Ishikawa (cell line): Measurements from ENCODE around the gene SLC35B1.

Experiments
- CEBPB ChIP-seq: IDR thresholded peaks from 2 replicates; pipeline ENCODE4 v1.6.1; 2012
- CREB1 ChIP-seq: IDR thresholded peaks from 2 replicates; pipeline ENCODE4 v1.6.1; 2012; ENCODE audit warnings: low read depth
- EGR1 ChIP-seq: IDR thresholded peaks from 2 replicates; pipeline ENCODE4 v1.6.1; 2012
- EP300 ChIP-seq: IDR thresholded peaks from 2 replicates; pipeline ENCODE4 v1.6.1; 2012; ENCODE audit warnings: borderline replicate concordance
- FOXM1 ChIP-seq: IDR thresholded peaks from 2 replicates; pipeline ENCODE4 v1.6.1; 2012; ENCODE audit warnings: low read depth, borderline replicate concordance
- MAX ChIP-seq: IDR thresholded peaks from 2 replicates; pipeline ENCODE4 v1.6.1; 2012
- NFIC ChIP-seq: IDR thresholded peaks from 2 replicates; pipeline ENCODE4 v1.6.1; 2012
- RAD21 ChIP-seq: IDR thresholded peaks from 2 replicates; pipeline ENCODE4 v1.6.1; 2012; ENCODE audit warnings: low read depth
- TAF1 ChIP-seq: IDR thresholded peaks from 2 replicates; pipeline ENCODE4 v1.6.1; 2012; ENCODE audit warnings: low read depth, mild to moderate bottlenecking
- TCF12 ChIP-seq: IDR thresholded peaks from 2 replicates; pipeline ENCODE4 v1.6.1; 2012; ENCODE audit warnings: low read depth
- TEAD4 ChIP-seq: IDR thresholded peaks from 2 replicates; pipeline ENCODE4 v1.6.1; 2012
- USF1 ChIP-seq: IDR thresholded peaks from 2 replicates; pipeline ENCODE4 v1.6.1; 2012
- YY1 ChIP-seq: IDR thresholded peaks from 2 replicates; pipeline ENCODE4 v1.6.1; 2012; ENCODE audit warnings: low read depth
- ZBTB7A ChIP-seq: IDR thresholded peaks from 2 replicates; pipeline ENCODE4 v1.6.1; 2012; ENCODE audit warnings: low read depth
- TF ChIP-seq, protein P1 (sequence below): IDR thresholded peaks from 2 replicates; pipeline ENCODE4 v1.6.1; 2012; ENCODE audit warnings: low read depth, mild to moderate bottlenecking

The SLC35B1 gene

GRCh38 chr17:49742166-49742638 is 34.4 kb upstream of the SLC35B1 start:
- TF ChIP-seq CREB1 (no peak), MAX (no peak), TCF12 (no peak), USF1 (no peak), YY1 (no peak), RAD21 (no peak), FOXM1 (no peak), NFIC (no peak)
- TF ChIP-seq, protein P1, sequence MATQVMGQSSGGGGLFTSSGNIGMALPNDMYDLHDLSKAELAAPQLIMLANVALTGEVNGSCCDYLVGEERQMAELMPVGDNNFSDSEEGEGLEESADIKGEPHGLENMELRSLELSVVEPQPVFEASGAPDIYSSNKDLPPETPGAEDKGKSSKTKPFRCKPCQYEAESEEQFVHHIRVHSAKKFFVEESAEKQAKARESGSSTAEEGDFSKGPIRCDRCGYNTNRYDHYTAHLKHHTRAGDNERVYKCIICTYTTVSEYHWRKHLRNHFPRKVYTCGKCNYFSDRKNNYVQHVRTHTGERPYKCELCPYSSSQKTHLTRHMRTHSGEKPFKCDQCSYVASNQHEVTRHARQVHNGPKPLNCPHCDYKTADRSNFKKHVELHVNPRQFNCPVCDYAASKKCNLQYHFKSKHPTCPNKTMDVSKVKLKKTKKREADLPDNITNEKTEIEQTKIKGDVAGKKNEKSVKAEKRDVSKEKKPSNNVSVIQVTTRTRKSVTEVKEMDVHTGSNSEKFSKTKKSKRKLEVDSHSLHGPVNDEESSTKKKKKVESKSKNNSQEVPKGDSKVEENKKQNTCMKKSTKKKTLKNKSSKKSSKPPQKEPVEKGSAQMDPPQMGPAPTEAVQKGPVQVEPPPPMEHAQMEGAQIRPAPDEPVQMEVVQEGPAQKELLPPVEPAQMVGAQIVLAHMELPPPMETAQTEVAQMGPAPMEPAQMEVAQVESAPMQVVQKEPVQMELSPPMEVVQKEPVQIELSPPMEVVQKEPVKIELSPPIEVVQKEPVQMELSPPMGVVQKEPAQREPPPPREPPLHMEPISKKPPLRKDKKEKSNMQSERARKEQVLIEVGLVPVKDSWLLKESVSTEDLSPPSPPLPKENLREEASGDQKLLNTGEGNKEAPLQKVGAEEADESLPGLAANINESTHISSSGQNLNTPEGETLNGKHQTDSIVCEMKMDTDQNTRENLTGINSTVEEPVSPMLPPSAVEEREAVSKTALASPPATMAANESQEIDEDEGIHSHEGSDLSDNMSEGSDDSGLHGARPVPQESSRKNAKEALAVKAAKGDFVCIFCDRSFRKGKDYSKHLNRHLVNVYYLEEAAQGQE: no peak

GRCh38 chr17:49741692-49742076 is 33.9 kb upstream of the SLC35B1 start:
- TF ChIP-seq RAD21: no peak
- no peak for TF ChIP-seq MAX
- no peak for TF ChIP-seq NFIC
- no peak for TF ChIP-seq ZBTB7A
- TF ChIP-seq FOXM1: no peak
- no peak for TF ChIP-seq EGR1
- TF ChIP-seq, protein P1: no peak
- TF ChIP-seq CREB1: no peak

DNA sequence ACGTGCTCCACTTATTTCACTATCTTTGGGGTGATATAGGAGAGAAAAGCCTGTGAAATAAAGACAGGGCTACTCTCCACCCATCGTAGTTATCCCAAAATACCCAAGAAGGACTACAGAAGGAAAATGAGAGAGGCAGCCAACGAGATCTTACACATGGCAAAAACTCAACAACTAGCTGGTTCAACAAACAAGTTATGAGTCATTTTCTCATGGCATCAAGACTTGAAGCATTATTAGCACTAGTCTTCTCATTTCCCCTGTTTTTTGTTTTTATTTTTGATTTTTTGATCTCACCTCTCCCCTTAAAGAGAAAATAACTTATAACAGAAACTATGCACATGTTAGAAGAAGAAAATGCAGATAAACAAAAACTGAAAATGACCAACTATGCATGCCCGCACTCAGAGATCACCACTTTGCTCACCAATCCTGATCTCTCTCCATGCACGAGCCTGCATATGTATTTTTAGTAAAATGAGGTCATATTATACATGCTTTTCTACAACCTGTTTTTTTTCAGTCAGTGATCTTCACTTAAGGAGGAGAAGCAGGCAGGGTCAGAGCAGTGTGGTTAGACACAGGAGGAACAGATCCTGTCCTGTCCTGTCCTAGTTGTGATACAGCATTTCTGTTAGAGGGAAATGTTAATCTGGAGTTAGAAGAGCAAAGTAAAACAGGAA is 33.4 kb upstream of the SLC35B1 start:
- TF ChIP-seq TEAD4 (no peak), NFIC (no peak), TAF1 (no peak), YY1 (no peak), CEBPB (no peak), EP300 (no peak), MAX (no peak)

- TF ChIP-seq TAF1: no peak
- TF ChIP-seq, protein P1: no peak
- TF ChIP-seq ZBTB7A: no peak
- TF ChIP-seq YY1: no peak
- TF ChIP-seq TEAD4: no peak
- no peak for TF ChIP-seq CREB1
- no peak for TF ChIP-seq EP300
- TF ChIP-seq USF1: no peak
- no peak for TF ChIP-seq RAD21
- no peak for TF ChIP-seq EGR1
- no peak for TF ChIP-seq FOXM1
These were observed 32.0 kb upstream of the SLC35B1 start for GRCh38 chr17:49739641-49740271.
